ENCODE measurements around the gene CORO7.

Gene CORO7

GRCh38 chr16:4349332-4349731, 67.1 kb downstream of the CORO7 start:
- Histone ChIP-seq H3K79me2 (ENCODE audit: control insufficient read depth, insufficient read depth, low read length) (peaks cover 46% of the 10 kb centered on the region), H3K4me3 (ENCODE audit: low read length) (no peak overlapping the region), H3K36me3 (ENCODE audit: control insufficient read depth, insufficient read depth, low read length) (peaks cover 1% of the 10 kb centered on the region), H3K56ac (ENCODE audit: low read length) (no peak overlapping the region), H2BK120ac (ENCODE audit: low read depth, low read length) (no peak overlapping the region), H3K79me1 (ENCODE audit: low read length) (peaks cover 21% of the 10 kb centered on the region), H2BK15ac (replicated peaks; ENCODE audit: low read depth) (no peak overlapping the region), H3K4me2 (ENCODE audit: low read length) (no peak overlapping the region), H3K27ac (ENCODE audit: low read depth, low read length) (no peak overlapping the region), H3K9ac (ENCODE audit: low read length) (no peak overlapping the region), H3K23ac (ENCODE audit: low read length) (no peak overlapping the region), H2AK5ac (ENCODE audit: low read length) (no peak overlapping the region), H4K5ac (ENCODE audit: low read length) (no peak overlapping the region), H2BK5ac (ENCODE audit: low read length) (no peak overlapping the region), H3K4me1 (ENCODE audit: control insufficient read depth, low read depth, low read length) (no peaks in the 10 kb centered on the region), H3K4ac (ENCODE audit: low read depth, low read length) (no peak overlapping the region), H3K18ac (ENCODE audit: low read length) (no peak overlapping the region), H3K27me3 (ENCODE audit: insufficient read depth, low read length, poor library complexity) (no peaks in the 10 kb centered on the region), H4K8ac (ENCODE audit: low read depth, low read length) (no peak overlapping the region)
- WGBS (ENCODE audit: extremely low coverage, insufficient coverage, low lambda C conversion rate): no CpG with 5 or more reads among the region's 5 CpGs
- no peak for DNase-seq

DNA sequence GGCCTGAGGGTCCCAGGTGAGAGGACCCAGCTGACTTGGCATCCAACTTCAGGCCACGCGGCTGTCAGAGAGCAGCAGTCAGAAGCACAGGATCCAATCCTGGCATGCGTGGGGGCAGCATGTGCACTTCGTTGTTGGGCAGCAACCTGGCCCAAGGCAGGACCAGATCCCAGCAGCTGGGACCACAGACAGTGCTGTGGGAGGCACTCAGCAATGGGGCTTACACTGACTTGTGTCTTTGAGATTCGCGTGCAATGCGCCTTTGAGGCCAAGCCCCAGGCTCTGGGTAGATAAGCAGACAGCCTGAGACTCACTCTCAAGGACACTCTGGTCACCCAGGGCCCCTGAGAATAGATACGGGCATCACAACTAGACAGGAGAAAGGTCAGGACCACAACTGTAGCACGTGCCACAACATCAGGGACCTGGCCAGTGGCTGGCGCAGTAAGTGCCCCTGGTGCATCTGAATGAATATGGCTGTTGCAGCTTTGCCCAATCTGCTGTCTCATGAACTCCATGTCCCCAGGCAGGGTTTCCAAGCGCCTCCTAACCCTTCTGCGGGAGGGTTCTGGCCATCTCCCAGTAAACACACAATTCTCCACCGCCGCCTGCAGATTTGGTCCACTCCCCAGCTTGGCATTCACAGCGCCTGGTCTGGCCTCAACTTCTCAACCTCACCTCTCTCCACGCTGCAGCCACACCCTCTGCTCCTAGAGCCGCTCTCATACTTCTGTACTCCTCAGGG, 68.5 kb downstream of the CORO7 start:
- no peak overlapping the region for H3K23ac ChIP-seq (ENCODE audit: low read length)
- H2BK5ac ChIP-seq (ENCODE audit: low read length): no peak overlapping the region
- H3K27ac ChIP-seq (ENCODE audit: low read depth, low read length): no peak overlapping the region
- no peak overlapping the region for H4K5ac ChIP-seq (ENCODE audit: low read length)
- peaks cover 54% of the 10 kb centered on the region for H3K79me2 ChIP-seq (ENCODE audit: control insufficient read depth, insufficient read depth, low read length)
- no peaks in the 10 kb centered on the region for H3K27me3 ChIP-seq (ENCODE audit: insufficient read depth, low read length, poor library complexity)
- H3K4me3 ChIP-seq (ENCODE audit: low read length): no peak overlapping the region
- no peaks in the 10 kb centered on the region for H3K4me1 ChIP-seq (ENCODE audit: control insufficient read depth, low read depth, low read length)
- H3K9ac ChIP-seq (ENCODE audit: low read length): no peak overlapping the region
- no peak overlapping the region for H4K8ac ChIP-seq (ENCODE audit: low read depth, low read length)
- peaks cover 1% of the 10 kb centered on the region for H3K36me3 ChIP-seq (ENCODE audit: control insufficient read depth, insufficient read depth, low read length)
- no peak for DNase-seq
- H3K18ac ChIP-seq (ENCODE audit: low read length): no peak overlapping the region
- no CpG with 5 or more reads among the region's 17 CpGs for WGBS (ENCODE audit: extremely low coverage, insufficient coverage, low lambda C conversion rate)
- no peak overlapping the region for H3K4me2 ChIP-seq (ENCODE audit: low read length)
- no peak overlapping the region for H2BK120ac ChIP-seq (ENCODE audit: low read depth, low read length)
- H2BK15ac ChIP-seq (replicated peaks; ENCODE audit: low read depth): no peak overlapping the region
- no peak overlapping the region for H3K4ac ChIP-seq (ENCODE audit: low read depth, low read length)
- no peak overlapping the region for H3K56ac ChIP-seq (ENCODE audit: low read length)
- peaks cover 28% of the 10 kb centered on the region for H3K79me1 ChIP-seq (ENCODE audit: low read length)
- H2AK5ac ChIP-seq (ENCODE audit: low read length): no peak overlapping the region

DNA sequence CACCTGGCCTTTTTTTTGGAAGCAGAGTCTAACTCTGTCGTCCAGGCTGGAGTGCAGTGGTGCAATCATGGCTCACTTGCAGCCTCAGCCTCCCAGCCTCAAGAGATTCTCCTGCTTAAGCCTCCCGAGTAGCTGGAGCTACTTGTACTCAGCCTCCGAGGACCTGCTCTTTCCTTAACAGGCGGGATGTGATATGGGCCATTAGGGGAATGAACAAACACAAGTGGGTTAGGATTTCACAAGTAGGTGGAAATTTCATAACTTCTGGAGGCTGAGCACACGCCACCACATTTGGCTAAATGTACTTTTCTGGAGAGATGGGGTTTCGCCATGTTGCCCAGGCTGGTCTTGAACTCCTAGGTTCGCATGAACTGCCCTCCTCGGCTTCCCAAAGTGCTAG, 69.4 kb downstream of the CORO7 start:
- Histone ChIP-seq H3K4me1 (ENCODE audit: control insufficient read depth, low read depth, low read length) (no peaks in the 10 kb centered on the region), H3K9ac (ENCODE audit: low read length) (no peak overlapping the region), H2BK120ac (ENCODE audit: low read depth, low read length) (no peak overlapping the region), H3K4me3 (ENCODE audit: low read length) (no peak overlapping the region), H2BK15ac (replicated peaks; ENCODE audit: low read depth) (no peak overlapping the region), H2BK5ac (ENCODE audit: low read length) (no peak overlapping the region), H3K27ac (ENCODE audit: low read depth, low read length) (no peak overlapping the region), H3K18ac (ENCODE audit: low read length) (no peak overlapping the region), H3K56ac (ENCODE audit: low read length) (no peak overlapping the region), H4K5ac (ENCODE audit: low read length) (no peak overlapping the region), H3K4ac (ENCODE audit: low read depth, low read length) (no peak overlapping the region), H3K23ac (ENCODE audit: low read length) (no peak overlapping the region), H3K4me2 (ENCODE audit: low read length) (no peak overlapping the region), H4K8ac (ENCODE audit: low read depth, low read length) (no peak overlapping the region), H3K36me3 (ENCODE audit: control insufficient read depth, insufficient read depth, low read length) (peaks cover 1% of the 10 kb centered on the region), H3K79me2 (ENCODE audit: control insufficient read depth, insufficient read depth, low read length) (peaks cover 55% of the 10 kb centered on the region), H3K27me3 (ENCODE audit: insufficient read depth, low read length, poor library complexity) (no peaks in the 10 kb centered on the region), H3K79me1 (ENCODE audit: low read length) (peaks cover 29% of the 10 kb centered on the region), H2AK5ac (ENCODE audit: low read length) (no peak overlapping the region)
- no CpG with 5 or more reads among the region's 8 CpGs for WGBS (ENCODE audit: extremely low coverage, insufficient coverage, low lambda C conversion rate)
- DNase-seq: no peak

- no peak overlapping the region for H3K4me2 ChIP-seq (ENCODE audit: low read length)
- peaks cover 1% of the 10 kb centered on the region for H3K36me3 ChIP-seq (ENCODE audit: control insufficient read depth, insufficient read depth, low read length)
- H3K4me3 ChIP-seq (ENCODE audit: low read length): no peak overlapping the region
- no peak overlapping the region for H3K9ac ChIP-seq (ENCODE audit: low read length)
- H3K18ac ChIP-seq (ENCODE audit: low read length): no peak overlapping the region
- peaks cover 30% of the 10 kb centered on the region for H3K79me1 ChIP-seq (ENCODE audit: low read length)
- no peak overlapping the region for H2BK120ac ChIP-seq (ENCODE audit: low read depth, low read length)
- no peak overlapping the region for H2AK5ac ChIP-seq (ENCODE audit: low read length)
- H3K79me2 ChIP-seq (ENCODE audit: control insufficient read depth, insufficient read depth, low read length): peaks cover 55% of the 10 kb centered on the region
- no peak overlapping the region for H4K5ac ChIP-seq (ENCODE audit: low read length)
- no peak overlapping the region for H3K27ac ChIP-seq (ENCODE audit: low read depth, low read length)
- no peak for DNase-seq
- H2BK15ac ChIP-seq (replicated peaks; ENCODE audit: low read depth): no peak overlapping the region
- H3K23ac ChIP-seq (ENCODE audit: low read length): no peak overlapping the region
- no peaks in the 10 kb centered on the region for H3K27me3 ChIP-seq (ENCODE audit: insufficient read depth, low read length, poor library complexity)
- H3K4ac ChIP-seq (ENCODE audit: low read depth, low read length): no peak overlapping the region
- no peaks in the 10 kb centered on the region for H3K4me1 ChIP-seq (ENCODE audit: control insufficient read depth, low read depth, low read length)
- WGBS (ENCODE audit: extremely low coverage, insufficient coverage, low lambda C conversion rate): no CpG with 5 or more reads among the region's 14 CpGs
- H3K56ac ChIP-seq (ENCODE audit: low read length): no peak overlapping the region
- no peak overlapping the region for H4K8ac ChIP-seq (ENCODE audit: low read depth, low read length)
- no peak overlapping the region for H2BK5ac ChIP-seq (ENCODE audit: low read length)
Measured at GRCh38 chr16:4345836-4346781, 70.3 kb downstream of the CORO7 start.

- Histone ChIP-seq H3K27me3 (ENCODE audit: insufficient read depth, low read length, poor library complexity) (no peaks in the 10 kb centered on the region), H2BK5ac (ENCODE audit: low read length) (no peak overlapping the region), H2BK15ac (replicated peaks; ENCODE audit: low read depth) (no peak overlapping the region), H3K23ac (ENCODE audit: low read length) (no peak overlapping the region), H3K4me2 (ENCODE audit: low read length) (no peak overlapping the region), H3K9ac (ENCODE audit: low read length) (no peak overlapping the region), H3K4me3 (ENCODE audit: low read length) (no peak overlapping the region), H4K8ac (ENCODE audit: low read depth, low read length) (no peak overlapping the region), H2BK120ac (ENCODE audit: low read depth, low read length) (no peak overlapping the region), H3K18ac (ENCODE audit: low read length) (no peak overlapping the region), H3K4ac (ENCODE audit: low read depth, low read length) (no peak overlapping the region), H3K27ac (ENCODE audit: low read depth, low read length) (no peak overlapping the region), H3K36me3 (ENCODE audit: control insufficient read depth, insufficient read depth, low read length) (peaks cover 1% of the 10 kb centered on the region), H4K5ac (ENCODE audit: low read length) (no peak overlapping the region), H2AK5ac (ENCODE audit: low read length) (no peak overlapping the region), H3K79me1 (ENCODE audit: low read length) (peaks cover 29% of the 10 kb centered on the region), H3K4me1 (ENCODE audit: control insufficient read depth, low read depth, low read length) (no peaks in the 10 kb centered on the region), H3K79me2 (ENCODE audit: control insufficient read depth, insufficient read depth, low read length) (peaks cover 49% of the 10 kb centered on the region), H3K56ac (ENCODE audit: low read length) (no peak overlapping the region)
- no CpG with 5 or more reads among the region's 26 CpGs for WGBS (ENCODE audit: extremely low coverage, insufficient coverage, low lambda C conversion rate)
- no peak for DNase-seq
Measured at GRCh38 chr16:4344983-4345835, 71.2 kb downstream of the CORO7 start.

All from mesendoderm (in vitro differentiated cells).